IPS-18c (cell line): ENCODE measurements around the gene KLHL8.

ENCODE experiments used
- H3K4me3 ChIP-seq: 2 replicates; pipeline ENCODE4 v1.7.0; 2013; ENCODE audit warnings: low read depth, mild to moderate bottlenecking, low read length, moderate library complexity; ENCODE audit not compliant: insufficient read depth
- H3K9me3 ChIP-seq: one replicate; pipeline ENCODE4 v1.6.1; 2013; ENCODE audit warnings: mild to moderate bottlenecking, low read length, moderate library complexity; ENCODE audit not compliant: control insufficient read depth, insufficient read depth

Gene KLHL8

DNA sequence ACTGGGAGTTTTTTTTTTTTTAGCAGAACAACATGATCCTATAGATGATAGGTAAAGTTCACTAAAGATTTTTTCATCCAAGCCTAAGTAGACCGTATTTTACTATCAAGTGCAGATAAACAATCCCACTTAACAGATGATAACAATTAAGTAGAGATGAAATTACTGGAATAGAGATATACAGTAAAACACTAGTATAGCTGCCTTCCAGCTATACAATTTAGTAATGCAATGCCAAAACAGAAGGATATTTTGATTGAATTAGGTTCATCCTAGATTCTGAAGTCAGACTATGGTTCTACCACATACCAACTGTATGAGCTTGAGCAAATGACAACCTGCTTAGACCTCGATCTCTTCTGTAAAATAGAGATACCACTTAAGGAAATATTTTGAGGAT is 24.3 kb downstream of the KLHL8 start:
- no peaks in the 10 kb centered on the region for H3K9me3 ChIP-seq
- H3K4me3 ChIP-seq: no peak overlapping the region

DNA sequence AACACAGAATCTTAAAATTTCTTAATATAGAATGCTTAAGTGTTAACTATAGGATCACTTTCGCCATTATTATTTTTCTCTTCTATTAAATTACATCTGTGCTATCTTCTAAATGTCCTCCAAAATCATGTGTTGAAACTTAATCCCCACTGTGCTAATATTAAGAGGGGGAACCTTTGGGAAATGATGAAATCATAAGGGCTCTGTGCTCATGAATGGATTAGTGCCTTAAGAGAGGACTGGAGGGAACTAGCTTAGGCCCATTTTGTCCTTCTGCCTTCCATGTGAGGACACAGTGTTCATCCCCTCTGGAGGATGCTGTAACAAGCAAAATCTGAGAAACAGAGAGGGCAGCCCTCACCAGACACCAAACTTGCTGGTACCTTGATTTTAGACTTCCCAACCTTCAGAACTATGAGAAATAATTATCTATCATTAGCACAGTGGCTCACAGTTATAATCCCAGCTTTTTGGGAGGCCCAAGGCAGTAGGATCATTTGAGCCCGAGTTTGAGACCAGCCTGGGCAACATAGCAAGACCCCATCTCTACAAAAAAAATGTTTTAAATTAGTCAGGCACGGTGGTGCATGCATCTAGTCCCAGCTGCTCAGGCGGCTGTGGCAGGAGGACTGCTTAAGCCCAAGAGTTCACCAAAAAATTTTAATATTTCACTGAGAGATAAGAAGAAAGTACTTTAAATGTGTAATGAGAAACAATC is 26.3 kb downstream of the KLHL8 start:
- Histone ChIP-seq H3K9me3 (no peaks in the 10 kb centered on the region), H3K4me3 (no peak overlapping the region)

DNA sequence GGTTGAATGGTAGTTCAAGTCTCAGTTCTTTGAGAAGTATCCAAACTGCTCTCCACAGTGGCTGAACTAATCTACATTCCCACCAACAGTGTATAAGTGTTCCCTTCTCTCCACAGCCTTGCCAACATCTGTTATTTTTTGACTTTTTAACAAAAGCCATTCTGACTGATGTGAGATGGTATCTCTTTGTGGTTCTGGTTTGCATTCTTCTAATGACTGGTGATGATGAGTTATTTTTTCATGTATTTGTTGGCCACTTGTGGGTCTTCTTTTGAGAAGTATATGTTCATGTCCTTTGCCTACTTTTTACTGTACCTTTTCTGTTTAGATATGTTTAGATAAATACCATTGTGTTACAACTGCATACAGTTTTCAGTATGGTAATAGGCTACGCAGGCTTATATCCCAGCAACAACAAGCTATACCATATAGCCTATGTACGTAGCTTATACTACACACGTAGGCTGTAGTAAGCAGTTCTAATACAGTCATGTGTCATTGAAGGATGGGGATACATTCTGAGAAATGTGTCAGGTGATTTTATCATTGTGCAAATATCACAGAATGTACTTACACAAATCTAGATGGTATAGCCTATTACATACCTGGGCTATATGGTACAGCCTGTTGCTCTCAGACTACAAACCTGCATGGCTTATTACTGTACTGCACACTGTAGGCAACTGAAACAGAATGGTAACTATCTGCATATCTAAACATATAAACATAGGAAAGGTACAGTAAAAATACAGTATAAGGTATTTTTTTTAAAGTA is 28.1 kb downstream of the KLHL8 start:
- Histone ChIP-seq H3K9me3 (no peaks in the 10 kb centered on the region), H3K4me3 (no peak overlapping the region)

DNA sequence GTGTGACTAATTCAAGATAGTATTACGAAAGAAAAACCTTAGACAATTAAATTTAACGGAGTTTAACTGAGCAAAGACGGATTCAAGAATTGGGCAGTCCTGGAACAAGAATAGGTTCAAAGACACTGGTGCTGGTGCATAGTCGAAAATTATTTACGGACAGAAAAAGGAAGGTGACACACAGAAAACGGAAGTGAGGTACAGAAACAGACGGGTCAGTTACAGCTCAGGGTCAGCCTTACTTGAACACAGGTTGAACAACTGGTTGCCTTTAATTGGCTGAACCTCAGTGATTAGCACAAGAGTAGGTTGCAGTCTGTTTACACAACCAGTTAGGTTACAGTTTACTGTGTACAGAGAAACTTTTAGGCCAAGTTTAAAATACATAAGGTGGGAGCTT is 31.5 kb downstream of the KLHL8 start:
- Histone ChIP-seq H3K4me3 (no peak overlapping the region), H3K9me3 (no peaks in the 10 kb centered on the region)

DNA sequence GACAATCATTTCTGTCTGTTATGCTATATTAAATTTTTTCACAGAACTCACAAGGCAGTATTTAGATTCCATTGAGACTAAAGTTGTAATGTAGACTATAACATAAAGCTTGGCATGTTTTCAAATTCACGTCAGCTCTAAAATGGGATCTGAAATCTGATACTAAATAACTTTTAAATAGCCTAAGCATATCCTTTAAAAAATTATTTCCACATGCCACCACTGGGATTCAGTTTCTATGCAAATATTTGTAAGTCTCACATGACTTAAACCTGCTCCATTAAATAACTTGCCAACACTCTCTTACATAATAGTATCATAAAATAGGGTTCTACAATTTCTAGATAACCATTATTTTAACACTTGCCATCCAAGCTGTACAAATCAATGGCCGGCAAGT is 32.4 kb downstream of the KLHL8 start:
- H3K4me3 ChIP-seq: no peak overlapping the region
- H3K9me3 ChIP-seq: no peaks in the 10 kb centered on the region

DNA sequence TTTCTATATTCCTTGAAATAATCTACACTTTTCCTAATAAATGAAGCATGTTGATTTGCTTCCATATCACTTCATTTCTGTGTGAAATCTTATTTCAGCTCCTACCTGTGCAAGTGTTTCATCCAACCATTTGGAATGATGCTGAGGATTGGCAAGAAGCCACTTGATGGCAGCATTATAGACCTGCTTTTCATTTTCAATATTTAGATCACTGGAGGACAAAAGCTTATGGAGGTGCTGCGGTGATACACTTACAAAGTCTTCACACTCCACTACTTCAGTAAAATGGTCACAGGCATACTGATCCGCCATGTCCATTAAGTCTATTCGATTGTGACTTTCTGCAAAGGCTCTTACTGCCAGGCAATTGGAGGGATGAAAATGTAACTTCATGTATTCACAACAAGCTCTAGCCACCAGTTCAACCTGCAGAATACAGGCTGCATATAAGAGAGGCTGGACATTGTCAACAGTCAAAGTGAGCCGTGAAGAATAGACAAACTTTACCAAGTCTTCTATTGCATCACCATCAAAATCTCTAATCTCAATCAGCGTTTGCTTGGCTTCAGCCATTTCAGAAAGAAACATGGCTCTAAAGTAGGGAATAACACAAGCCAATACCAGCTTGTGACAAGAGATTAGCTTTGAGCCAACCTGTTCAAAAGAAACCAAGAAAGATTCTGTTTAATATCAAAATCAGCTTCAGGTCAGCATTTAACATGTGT is 35.1 kb downstream of the KLHL8 start:
- H3K9me3 ChIP-seq: no peaks in the 10 kb centered on the region

DNA sequence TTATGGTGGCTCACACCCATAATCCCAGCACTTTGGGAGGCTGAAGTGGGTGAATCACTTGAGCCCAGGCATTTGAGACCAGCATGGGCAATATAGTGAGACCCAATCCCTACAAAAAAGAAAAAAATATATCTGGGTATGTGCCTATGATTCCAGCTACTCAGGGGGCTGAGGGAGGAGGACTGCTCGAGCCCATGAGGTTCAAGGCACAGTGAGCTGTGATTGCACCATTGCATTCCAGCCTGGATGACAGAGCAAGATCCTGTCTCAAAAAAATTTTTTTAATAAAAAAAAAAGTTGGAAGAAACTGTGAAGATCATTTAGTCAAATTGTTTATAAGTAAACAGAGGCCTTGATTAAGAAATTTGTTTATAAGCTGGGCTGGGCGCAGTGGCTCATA is 39.7 kb downstream of the KLHL8 start:
- no peak overlapping the region for H3K4me3 ChIP-seq
- H3K9me3 ChIP-seq: no peaks in the 10 kb centered on the region

More for the DNA sequence above, 35.1 kb downstream of the KLHL8 start:
- no peak overlapping the region for H3K4me3 ChIP-seq

DNA sequence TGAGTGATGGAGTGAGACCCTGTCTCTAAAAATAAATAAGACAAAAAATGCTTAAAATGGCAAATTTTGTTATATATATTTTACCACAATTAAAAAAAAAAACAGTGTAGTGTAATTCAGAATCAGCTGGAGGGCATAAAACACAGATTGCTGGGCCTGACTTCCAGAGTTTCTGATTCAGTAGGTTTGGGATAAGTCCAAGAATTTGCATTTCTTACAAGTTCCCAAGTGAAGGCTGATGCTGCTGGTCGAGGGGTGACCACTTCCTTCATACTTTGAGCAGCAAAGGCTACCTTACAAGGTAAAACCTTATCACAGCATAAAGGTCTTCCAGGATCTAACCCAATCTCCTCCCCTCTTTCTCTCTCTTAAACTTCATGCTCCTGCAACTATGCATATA is 40.7 kb downstream of the KLHL8 start:
- H3K4me3 ChIP-seq: no peak overlapping the region
- H3K9me3 ChIP-seq: no peaks in the 10 kb centered on the region

DNA sequence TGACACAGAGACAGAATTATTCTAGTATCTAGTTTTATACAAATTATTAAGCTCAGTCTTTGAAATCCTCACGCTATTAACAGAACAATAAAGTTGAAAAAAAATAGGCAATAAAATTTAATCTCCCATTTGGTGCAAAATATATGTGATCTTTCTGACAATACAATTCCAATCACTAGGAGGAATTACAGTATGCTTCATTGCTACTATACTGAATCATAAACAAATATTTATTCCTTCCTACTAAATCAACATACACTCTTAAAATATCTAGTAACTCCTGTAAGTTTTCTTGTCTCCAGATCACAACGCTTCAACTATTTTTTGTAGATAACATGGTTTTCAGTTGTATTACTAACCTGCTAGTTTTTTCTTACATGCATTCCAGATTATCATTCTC is 45.7 kb downstream of the KLHL8 start:
- Histone ChIP-seq H3K9me3 (no peaks in the 10 kb centered on the region), H3K4me3 (no peak overlapping the region)

DNA sequence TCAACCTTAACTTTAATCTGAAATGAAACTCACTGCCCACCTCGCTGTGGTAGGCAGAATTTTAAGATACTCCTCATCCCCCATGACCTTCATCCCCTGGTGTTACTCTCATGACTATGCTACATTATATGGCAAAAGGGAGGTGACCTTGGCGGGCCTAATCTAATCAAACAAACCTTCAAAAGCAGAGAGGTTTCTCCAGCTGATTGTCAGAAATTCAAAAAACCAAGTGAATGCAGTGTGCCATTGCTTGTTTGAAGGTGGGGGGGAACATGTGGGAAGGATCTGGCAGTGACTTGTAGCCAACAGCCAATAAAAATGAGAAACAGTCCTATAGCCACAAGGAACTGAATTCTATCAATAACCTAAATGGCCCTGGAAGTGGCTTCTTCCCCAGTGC is 48.5 kb downstream of the KLHL8 start:
- Histone ChIP-seq H3K9me3 (no peaks in the 10 kb centered on the region), H3K4me3 (no peak overlapping the region)

DNA sequence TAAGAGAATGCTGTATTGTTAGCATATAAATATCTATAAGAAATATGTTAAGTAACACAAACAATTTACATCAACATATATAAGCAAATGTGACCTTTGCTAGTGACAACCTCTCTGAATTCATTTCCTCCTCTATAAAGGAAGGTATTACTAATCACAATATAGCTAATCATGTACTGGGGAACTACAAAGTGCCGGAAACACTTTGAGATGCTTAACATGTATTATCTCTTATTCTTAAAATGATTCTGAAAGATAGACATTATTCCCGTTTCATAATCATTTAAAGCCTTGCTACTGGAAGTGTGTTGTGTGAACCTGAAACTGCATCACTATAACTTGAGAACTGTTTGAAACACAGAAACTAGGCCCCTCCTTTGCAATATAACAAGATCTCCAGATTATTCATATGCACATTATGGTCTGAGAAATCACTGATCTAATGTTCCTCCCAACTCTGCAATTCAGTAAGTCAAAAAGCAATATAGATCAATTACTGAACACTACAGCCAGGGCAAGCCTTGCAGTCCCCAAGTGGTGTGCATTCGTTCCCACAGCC is 54.0 kb downstream of the KLHL8 start:
- H3K4me3 ChIP-seq: no peak overlapping the region
- H3K9me3 ChIP-seq: no peaks in the 10 kb centered on the region

DNA sequence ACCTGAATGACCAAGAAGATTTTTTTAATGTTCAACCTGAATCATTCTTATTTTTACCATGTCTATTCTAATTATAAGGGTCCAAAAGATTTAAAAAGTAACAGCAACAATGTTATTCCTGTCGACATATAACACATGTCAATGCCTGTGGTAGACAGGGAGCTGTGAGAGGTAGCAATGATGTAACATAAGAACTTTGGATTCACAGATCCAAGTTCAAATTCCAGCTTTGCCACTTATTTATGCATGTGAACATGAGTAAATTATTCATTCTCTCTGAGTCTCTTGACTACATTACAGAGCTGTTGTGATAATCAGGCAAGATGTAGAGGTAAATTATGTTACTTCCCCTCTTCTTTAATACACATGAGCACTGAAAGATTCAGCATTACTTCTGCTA is 54.5 kb downstream of the KLHL8 start:
- Histone ChIP-seq H3K9me3 (no peaks in the 10 kb centered on the region), H3K4me3 (no peak overlapping the region)

DNA sequence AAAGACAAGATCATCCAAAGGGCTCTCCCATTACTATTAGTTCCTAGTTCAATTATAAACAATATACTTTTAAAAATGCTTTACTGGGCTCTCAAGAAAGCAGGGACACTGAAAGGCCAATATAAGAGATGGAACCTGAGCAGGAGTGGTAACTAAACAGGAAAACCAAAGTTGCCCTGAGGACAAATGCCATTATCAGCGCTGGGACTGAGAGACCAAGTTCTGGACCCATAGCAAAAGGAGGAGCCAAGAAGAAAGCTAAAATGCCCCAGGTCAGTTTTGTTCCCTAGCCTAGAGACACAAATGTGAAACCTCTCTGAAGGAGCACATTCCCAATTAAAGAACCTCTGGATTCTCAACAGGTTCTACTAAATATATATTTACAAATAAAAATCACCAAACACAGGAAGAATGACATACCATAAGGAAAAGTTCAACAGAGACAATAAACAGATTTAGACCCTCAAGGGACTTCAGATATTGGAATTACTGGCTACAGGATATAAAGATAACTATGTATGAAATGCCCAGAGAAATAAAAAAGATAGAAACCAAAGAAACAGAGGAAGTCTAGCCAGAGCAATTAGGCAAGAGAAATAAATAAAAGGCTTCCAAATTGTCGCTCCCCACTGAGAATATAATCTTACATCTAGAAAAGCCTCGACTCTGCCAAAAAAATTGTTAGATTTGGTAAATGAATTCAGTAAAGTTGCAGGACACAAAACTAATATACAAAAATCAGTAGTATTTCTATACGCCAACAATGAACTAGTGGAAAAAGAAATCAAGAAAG is 67.1 kb downstream of the KLHL8 start:
- Histone ChIP-seq H3K9me3 (no peaks in the 10 kb centered on the region), H3K4me3 (no peak overlapping the region)

DNA sequence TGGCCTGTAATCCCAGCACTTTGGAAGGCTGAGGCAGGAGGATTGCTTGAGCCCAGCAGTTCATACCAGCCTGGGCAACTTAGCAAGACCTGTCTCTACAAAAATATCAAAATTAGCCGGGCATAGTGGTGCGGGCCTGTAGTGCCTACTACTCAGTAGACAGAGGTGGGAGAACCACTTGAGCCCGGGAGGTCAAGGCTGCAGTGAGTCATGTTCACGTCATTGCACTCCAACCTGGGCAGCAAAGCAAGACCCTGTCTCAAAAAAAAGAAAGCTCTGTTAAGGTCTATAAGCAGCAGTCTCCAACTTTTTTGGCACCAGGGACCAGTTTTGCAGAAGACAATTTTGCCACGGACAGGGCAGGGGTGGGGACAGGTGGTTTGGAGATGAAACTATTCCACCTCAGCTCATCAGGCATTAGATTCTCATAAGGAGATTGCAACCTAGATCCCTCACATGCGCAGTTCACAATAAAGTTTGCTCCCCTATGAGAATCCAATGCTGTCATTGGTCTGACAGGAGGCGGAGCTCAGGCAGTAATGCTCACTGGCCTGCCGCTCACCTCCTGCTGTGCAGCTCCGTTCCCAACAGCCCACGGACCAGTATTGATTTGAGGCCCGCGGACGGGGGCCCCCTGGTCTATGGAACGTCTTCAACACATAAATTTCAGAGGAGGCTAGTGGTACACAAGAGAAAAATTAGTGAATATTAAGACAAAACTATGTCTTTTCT is 67.9 kb downstream of the KLHL8 start:
- no peaks in the 10 kb centered on the region for H3K9me3 ChIP-seq
- H3K4me3 ChIP-seq: no peak overlapping the region

DNA sequence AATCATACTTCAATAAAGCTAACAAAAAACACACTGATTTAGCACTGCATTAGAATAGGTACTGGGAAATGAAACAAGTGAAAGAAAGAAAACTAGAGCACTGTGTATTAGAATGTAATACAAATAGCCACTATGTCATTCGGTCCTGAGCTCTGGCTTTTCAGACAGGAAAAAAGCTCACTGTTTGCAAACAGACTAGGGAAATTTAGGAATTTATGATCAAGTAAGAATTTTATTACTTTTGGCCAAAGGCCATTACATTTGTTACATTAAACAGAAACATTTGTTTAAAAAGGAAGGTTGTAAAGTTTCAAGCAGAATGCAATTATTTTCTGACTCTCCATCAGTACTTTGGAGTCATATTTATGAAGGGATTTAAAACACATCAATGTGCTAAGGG is 68.7 kb downstream of the KLHL8 start:
- Histone ChIP-seq H3K9me3 (no peaks in the 10 kb centered on the region), H3K4me3 (no peak overlapping the region)

DNA sequence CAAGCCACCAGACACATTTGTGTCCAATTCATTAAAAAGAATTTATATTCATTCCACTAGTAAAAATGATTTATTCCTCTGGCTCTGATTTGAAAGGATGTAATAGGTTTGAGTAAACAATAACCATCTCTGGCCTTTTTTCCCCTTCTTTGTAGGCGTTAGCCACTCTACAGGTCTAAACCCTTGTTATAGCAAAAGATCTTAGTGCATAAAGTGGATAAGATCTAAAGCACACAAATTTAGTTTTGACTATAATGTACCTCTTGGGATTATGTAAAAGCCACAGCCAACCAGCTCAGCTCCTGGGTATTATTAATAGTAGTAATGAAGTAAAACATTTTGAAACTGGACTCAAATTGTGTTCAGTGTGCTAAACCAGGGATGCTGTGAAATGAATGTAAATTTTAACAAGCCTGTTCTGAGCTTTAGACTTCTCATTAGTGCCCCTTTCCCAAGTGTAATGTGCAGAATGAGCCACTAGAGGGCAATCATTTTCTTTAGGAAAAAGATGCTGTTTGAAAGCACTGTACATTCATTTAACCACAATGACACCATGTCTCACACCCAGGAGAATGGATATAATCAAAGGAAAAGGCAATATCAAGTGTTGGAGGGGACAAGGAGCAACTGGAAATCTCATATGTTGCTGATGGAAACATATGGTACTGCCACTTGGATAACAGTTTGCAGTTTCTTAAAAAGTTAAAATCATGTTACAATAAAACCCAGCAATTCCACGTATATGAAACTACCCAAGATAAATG is 69.7 kb downstream of the KLHL8 start:
- no peak overlapping the region for H3K4me3 ChIP-seq
- H3K9me3 ChIP-seq: no peaks in the 10 kb centered on the region
